OCI-LY7 (cell line): ENCODE measurements around the gene SLC11A2.

Experiments
- CTCF ChIP-seq: fragments of 200-600 bp; sonication (generic); conservative IDR thresholded peaks from 2 replicates; pipeline ENCODE4 v1.5.1; 2014; ENCODE audit warnings: mild to moderate bottlenecking, antibody characterized with exemption, low read length, moderate library complexity, mixed read lengths
- EZH2phosphoT487 ChIP-seq: fragments of 200-600 bp; sonication (generic); IDR thresholded peaks from 2 replicates; pipeline ENCODE4 v1.6.1; 2018; ENCODE audit warnings: low read depth, borderline replicate concordance, mild to moderate bottlenecking, mixed run types, antibody characterized with exemption, low read length, moderate library complexity, mixed read lengths

GRCh38 chr12:51065530-51065929, 39.3 kb upstream of the SLC11A2 start:
- TF ChIP-seq EZH2phosphoT487 (no peak), CTCF (no peak)
